Activated CD8-positive, alpha-beta memory T cell treated with anti-CD3 and anti-CD28 coated beads, Interleukin-2, amount 50 U/mL, for 24 hours (primary cell): ENCODE data around the gene TAF5L.
"Not testable (repeated sequence)": the region's sequence is repeated elsewhere in the genome, so short reads cannot be mapped to it uniquely, and the experiment has no call there.

Experiments used
- DNase-seq: peaks from one replicate; pipeline ENCODE4 v3.0.0-alpha.2; 2020; ENCODE audit errors: extremely low read depth

TAF5L gene

DNA sequence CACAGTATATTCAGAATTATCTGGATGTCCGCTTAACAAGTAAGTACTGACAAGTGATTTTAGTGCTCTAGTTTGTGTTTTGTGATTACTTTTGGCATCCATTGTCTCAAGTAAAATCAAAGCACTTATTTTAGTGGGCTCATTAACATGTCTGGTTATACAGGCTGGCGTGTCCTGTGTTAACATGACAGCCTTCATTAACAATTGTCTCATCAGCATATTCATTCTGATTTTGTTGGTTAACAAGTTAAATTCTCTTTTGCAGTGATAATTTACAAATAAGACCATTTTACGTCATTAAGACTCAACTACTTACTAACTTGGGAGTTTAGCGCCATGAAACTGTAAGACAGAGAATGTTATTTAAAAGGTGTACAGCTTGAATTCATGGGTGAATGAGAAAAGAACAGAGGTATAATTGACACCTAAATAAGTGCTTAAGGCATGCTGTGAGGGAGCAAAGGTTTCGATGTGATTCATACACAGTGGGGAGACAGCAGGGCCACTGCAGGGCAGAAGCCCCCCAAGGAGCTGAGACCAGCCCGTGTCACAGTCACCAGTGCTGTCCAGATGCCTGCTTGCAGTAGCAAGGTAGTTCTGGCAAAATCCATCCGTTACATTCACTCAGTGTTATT lies 22.4 kb downstream of the TAF5L start:
- no peak for DNase-seq

DNA sequence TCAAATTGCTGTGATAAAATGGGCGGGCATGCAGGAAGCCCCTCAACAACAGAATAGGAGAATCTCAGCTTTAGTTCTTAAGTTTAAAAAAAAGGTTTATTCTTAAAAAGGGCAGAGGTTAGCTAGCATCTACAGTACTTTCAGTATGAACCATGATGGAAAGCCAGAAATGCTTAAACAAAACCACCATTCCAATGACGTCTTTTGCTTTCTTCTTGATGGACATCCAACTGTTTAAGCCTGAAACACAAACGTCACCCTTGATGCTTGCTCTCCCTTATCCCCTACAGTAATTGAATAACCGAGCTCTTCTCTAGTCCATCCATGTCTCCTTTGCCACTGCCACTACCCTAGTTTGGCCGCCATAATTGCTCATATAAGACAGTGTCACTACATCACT lies 25.7 kb downstream of the TAF5L start:
- DNase-seq: no peak

DNA sequence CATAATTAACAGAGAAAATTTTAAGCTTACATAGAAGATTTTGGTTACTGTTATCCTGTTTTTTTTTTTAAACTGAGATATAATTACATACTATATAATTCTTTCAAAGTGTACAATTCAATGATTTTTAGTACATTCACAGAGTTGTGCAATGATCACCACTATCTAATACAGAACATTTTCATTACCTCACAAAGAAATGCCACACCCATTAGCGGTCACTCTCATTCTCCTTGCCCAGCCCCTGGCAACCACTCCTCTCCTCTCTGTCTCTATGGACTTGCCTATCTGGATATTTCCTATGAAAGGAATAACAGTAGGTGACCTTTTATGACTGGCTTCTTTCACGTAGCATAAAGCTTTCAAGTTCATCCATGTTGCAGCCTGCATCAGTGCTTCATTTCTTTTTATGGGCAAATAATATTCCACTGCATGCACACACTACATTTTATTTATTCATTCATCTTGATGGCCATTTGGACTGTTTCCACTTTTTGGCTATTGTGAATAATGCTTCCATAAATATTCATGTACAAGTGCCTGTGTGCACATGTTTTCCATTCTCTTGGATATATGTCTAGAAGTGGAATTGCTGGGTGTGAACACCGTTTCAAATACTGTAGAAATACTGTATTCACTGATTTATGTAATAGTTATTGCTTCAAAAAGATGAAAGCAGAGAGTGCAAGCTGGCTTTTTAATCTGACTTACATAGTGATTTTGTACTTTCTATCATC lies 26.5 kb downstream of the TAF5L start:
- no peak for DNase-seq

DNA sequence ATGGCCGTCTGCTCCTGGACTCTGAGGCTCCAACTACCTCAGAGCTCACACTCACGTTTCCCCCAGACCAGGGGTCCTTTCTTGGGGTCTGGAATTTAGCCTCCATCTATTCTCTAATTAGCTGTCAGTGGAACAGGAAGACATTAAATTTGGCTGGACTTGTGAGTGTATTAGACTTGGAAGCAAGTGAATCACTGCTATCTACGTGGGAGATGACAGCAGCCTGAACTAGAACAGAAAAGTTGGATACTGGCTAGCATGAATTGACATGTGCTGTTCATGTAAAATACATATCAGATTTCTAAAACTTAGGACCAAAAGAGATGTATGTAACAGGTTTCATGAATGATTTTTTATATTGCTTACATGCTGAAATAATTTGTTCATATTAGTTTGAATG lies 28.0 kb downstream of the TAF5L start:
- DNase-seq: no peak

DNA sequence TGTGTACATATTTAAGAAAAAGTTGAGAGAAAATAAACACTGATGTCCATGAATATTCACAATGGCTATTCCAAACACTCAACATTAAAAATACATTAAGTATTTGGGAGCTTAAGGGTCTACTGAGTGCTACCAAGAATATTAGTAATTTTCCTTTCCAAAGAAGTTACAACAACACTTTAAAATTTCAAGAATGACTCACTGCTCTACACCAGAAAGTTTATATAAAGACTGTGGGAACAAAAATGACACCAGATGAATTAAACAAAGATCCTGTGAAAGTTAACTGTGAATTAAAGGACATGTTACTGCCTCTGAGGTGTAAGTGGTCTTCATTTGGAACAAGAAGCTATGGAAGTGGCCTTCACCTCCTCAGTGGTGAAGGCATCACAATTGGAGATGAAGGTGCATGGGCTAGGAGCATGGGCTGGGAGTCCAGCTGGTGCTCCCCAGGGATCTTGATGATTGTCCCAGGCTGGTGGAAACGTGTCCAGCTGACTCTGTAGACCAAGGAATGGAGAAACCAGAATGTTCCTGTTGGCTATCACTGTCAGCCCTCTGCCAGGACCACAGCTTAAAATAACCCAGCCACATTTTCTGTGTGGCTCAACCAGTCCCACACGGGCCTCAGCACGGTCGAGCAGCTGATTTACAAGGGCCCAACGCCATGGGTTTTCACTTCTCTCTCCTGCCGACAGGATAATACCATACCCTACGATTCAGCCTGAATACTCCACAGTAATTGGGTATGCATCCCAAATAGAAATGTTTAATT lies 28.8 kb downstream of the TAF5L start:
- DNase-seq: no peak

DNA sequence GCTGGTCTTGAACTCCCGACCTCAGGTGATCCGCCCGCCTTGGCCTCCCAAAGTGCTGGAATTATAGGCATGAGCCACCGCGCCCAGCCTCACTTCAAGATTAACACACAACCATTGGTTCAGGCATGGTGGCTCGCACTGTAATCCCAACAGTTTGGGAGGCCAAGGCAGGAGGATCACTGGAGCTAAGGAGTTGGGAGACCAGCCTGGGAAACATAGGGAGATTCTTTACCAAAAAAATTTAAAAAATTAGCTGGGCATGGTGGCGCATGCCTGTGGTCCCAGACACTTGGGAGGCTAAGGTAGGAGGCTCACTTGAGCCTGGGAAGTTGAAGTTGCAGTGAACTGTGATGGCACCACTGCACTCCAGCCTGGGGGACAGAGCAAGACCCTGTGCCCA lies 30.0 kb downstream of the TAF5L start:
- not testable (repeated sequence) for DNase-seq

DNA sequence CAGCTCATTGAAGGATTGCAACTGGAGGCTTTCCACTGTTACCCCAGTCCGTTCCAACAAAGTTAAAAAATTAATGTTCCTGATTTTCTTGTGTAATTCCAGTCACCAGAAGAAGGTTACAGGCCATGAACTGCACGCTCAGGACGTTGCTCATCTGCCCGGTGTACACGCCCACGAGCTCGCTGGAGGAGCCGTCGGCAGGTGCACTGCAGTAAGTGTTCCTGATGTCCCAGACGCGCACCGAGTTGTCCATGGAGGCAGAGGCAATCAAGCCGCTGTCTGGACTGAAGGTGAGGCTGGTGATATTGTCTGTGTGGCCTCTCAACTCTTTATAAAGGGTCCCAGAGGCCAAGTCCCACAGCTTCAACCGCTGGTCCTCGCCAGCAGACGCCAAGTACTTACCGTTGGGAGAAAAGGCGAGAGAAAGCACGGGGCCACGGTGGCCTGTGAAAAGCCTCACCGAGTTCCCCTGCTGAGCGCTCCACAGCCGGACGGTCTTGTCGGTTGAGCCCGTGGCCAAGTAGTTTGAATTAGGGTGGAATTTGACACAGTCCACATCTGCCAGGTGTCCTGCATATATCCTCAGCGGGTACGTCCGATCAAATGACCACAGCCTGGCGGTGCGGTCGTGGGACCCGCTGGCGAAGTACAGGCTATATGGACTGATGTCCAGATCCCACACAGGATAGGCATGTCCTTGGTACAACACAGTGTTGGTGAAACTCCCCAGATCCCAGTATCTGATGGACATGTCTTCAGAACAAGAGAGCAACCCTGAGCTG lies 31.5 kb downstream of the TAF5L start:
- DNase-seq: no peak

DNA sequence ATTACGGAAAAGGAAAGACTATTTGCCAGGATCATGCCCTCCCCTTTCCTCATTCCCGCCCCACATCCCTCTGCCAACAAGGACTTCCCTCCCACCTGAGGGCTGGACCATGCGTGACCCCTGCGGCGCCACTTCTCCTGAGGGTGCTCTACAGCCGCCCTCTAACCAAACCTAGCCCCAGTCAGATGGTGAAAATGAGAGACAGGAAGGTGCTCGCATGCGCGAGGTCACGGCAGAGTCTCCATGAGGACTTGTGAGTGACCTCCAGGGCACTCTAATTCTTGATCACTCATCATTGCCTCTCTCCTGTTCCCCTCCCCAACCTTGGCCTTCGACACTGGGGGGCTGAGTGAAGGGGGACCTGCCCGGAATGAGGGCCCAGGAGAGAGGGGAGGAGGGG lies 32.1 kb downstream of the TAF5L start:
- no peak for DNase-seq

DNA sequence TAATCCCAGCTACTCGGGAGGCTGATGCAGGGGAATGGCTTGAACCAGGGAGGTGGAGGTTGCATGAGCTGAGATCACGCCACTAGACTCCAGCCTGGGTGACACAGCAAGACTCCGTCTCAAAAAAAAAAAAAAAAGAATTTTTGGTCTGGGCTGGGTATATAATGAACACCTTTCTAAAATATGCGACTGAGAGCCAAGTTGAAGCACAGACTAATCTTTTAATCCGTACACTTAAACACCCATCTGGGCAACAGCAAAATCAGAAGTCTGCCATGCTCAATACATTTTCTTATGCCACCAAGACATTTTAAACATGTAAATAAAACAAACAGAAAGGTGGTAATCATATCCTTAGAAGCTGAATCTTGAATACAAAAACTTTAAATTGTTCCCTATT lies 35.8 kb downstream of the TAF5L start:
- DNase-seq: no peak

DNA sequence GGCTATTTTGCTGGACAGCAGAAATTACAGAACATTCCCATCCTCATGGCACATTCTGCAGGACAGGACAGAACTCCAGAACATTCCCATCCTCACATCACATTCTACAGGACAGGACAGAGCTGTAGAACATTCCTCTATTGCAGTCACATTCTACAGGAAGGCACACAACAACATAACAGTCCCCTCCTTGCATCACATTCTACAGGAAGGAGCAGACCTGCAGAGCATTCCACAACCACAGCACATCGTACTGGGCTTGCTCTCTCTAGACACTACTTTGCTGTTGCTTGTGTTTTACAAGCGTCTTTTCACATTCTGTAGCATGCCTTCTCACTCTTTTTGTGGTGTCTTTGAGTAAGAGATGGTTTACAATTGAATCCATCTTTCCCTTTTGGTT lies 40.6 kb downstream of the TAF5L start:
- no peak for DNase-seq

DNA sequence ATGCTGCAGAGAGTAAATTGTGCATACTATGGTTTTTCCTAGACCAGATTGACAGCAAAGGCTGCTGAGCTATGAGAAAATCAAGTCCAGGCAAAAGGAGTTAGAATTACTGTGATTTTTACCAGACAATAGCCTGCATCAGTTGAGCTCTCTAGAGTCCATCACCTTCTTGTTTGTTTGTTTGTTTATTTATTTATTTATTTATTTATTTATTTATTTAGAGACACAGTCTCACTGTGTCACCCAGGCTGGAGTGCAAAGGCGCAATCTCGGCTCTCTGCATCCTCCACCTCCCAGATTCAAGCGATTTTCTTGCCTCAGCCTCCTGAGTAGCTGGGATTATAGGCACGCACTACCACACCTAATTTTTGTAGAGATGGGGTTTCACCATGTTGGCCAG lies 43.2 kb downstream of the TAF5L start:
- DNase-seq: no peak

DNA sequence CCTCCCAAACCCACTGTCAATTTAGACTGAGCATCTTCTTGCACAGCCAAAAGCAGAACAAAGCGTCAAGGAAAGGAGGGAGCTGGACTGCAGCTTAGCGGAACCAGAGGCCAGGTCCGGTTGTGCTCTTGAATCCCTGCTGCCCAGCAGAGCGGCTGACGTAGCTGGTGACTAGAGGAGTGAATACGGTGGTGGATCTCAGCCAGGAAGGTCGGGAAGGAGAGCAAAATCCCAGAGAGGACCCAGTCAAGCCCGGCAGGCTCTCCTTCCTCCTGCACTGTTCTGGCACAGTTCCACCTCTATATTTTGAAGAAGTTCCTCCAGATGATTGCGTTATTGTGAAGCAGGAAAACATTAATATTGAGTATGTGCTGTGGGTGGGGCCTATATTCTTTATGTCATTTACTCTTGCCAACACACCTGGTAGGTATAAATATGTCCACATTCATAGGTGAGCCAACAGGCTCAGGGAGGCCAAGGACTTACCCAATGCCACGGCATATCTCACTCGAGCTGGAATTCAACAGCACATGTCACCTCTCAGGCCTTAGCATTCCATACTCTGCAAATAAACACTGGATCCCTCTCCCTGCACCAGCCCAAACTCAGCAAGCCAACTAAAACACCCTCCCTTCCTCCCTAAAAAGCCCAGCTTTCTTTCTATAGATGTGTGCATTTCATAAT lies 43.8 kb downstream of the TAF5L start:
- no peak for DNase-seq

DNA sequence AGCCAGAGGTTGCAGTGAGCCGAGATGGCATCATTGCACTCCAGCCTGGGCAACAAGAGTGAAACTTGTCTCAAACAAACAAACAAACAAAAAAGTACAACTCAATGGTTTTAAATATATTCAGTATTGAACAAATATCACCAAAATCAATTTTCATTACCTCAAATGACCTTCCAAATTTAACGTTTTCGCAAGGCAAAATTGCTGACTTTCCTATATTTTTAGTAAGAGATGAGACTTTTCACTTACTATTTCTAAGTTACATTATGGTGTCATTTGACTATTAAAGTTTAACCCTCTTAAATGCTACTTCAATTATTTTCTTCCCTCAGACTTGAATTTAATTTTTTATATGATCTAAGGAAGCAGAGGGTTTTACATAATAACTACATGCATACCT lies 44.4 kb downstream of the TAF5L start:
- no peak for DNase-seq

DNA sequence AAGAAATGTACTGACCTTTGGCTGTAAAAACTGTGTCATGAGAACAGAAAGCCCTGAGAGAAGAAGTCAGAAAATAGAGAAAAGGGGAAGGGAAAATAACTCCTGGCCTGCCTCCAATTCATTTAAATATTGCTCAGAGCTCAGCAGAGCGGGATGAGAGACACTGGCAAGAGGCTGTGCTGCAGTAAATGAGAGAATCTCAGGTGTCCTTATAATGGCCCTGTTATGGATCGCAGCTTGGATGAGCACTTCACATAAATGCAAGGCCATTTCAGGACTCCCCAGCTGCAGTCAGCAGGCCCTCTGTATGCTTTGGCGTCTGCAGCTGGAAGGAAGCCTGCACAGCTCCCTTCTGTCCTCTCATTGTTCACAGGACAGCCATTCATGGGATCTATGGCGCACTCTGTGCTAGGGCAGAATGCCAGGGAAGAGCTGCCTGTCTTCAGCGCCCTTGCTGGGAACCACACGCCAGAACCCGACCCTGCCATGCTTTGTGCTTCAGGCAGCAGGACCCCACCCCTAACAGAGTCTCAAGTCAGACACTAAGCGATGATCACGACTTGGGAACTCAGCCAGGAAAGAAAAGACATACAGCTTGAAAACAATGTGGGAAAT lies 46.8 kb downstream of the TAF5L start:
- DNase-seq: no peak

DNA sequence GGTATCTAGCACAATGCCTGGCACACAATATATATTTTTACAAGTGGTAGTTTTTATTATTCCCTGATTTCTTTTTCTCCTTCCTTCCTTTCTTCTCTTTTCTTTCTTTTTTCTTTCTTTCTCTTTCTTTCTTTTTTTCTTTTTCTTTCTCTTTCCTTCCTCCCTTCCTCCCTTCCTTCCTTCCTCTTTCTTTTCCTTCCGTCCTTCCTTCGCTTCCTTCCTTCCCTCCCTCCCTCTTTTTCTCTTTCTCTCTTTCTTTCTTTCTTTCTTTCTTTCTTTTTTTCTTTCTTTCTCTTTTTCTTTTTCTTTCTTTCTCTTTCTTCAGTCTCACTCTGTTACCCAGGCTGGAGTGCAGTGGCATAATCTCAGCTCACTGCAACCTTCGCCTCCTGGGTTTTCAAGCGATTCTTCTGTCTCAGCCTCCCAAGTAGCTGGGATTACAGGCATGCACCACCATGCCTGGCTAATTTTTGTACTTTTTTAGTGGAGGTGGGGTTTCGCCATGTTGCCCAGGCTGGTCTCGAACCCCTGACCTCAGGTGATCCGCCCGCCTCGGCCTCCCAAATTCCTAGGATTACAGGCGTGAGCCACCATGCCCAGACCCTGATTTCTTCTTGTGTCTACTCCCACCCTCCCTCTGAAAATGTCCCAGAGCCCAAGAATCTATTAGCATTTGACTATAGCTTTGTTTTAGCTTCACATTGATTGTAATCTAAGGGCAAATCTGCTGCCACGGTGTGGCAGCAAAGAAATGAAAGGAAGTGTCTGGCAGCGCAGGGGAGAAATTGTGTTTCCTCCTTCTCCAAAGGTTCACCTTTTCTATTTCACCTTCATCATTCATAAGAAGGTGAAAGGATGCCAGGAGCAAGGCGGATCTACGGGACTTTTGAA lies 47.5 kb downstream of the TAF5L start:
- no peak for DNase-seq

DNA sequence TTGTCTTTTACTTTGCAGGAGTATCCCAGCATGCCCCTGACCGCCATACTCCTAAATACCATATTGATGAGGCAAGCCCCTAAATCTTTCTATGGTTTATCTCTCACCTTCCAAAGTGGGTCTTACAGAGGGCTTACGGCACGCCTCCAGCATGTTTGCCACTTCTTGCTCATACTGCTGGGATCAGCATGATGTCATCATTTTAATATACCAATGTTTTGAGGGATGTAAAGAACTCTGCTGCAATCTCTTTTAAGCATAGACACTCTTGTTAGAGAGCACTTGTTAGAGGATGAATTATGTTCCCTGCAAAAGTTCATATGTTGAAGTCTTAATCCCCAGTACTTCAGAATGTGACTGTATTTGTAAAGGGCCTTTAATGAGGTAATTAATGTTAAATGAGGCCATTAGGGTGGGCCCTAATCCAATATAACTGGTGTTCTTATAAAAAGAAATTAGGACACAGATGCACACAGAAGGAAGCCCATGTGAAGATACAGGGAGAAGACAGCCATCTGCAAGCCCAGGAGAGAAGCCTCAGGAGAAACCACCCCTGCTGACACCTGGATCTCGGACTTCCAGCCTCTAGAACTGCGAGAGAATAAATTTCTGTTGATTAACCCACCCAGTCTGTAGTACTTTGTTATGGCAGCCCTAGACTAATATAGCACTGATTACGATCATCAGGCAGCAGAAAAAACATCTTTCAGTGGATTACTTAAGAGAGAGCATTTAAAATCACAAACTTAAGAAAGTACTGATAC lies 51.1 kb downstream of the TAF5L start:
- DNase-seq: no peak

DNA sequence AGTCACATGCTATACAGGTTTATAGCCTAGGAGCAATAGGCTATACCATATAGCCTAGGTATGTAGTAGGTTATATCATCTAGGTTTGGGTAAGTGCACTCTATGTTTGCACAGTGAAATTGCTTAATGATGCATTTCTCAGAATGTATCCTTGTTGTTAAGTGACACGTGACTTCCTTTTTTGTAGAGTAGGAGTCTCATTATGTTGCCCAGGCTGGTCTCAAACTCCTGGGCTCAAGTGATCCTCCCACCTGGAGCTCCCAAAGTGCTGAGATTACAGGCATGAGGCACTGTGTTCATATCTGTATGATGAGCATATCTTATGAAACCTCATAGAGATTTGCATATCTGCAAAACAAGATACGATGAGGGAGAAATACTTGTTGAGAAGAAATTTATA lies 53.6 kb downstream of the TAF5L start:
- DNase-seq: no peak

DNA sequence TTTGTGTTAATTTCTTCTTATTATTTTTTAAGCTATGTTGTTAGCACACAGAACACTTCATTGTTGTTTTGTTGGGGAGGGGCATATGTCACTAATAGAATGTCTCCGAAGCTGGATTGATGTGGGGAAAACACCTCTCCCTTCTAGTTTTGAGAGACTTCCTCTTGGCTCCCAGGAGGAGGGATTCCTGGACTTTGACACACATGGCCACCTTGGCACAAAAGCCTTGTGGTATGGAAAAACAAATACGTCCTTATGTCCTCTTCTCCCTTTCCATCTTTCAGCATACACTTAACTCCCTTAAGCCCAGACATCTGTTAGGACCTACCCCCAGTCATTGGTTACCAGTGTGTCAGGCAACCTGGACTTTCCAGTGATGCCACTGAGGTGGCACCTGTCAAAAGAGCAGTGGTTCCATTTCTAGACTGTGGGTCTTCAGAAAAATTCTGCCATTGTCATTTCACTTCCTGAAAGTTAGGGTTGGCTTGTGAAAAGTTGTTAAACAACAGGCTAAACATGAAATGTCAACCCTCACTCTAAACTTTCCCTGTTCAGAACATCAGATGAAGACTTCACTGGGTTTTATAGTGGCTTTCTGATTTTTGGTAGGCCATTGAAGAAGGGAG lies 54.9 kb downstream of the TAF5L start:
- DNase-seq: no peak

DNA sequence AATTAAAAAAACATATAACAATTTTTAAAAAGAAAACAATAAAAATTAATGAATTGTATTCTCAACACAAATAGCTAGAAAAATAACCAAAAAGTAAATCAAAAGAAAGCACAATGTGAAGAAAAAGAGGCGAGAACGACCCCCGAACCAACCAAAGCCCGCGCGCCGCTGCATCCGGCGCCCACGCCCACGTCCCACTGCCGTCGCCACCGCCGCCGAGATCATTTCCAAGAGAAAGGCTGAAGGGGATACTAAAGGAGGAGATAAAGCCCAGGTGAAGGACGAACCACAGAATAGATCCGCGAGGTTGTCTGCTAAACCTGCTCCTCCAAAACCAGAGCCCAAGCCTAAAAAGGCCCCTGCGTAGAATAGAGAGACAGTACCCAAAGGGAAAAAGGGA lies 55.6 kb downstream of the TAF5L start:
- no peak for DNase-seq
